ENCODE data around the gene LY9. TPM values are rescaled to one million over a fixed set of nuclear protein-coding genes. Genes with fewer than 3 reads are reported as not detected.

LY9 gene
- total RNA-seq, 2 donors from 2014 or later, result 0.46 to 1.7 TPM

- TF ChIP-seq POLR2A (IDR thresholded peaks at IDR 0.05), result no peak
- no peak for TF ChIP-seq CTCF (IDR thresholded peaks at IDR 0.05)
- TF ChIP-seq POLR2AphosphoS5 (IDR thresholded peaks at IDR 0.05), result no peak
- no peak overlapping the region for H3K27ac ChIP-seq
- no peaks in the 10 kb centered on the region for H3K36me3 ChIP-seq
- WGBS, result 55% methylated on average over 1 of the region's 1 CpG
- H3K27me3 ChIP-seq (replicated peaks; ENCODE audit: insufficient read depth), result no peaks in the 10 kb centered on the region
- intact Hi-C loops (cut with DNase I), result no loop called here
- no peak for DNase-seq (ENCODE audit: low spot score)
- no peaks in the 10 kb centered on the region for H3K4me1 ChIP-seq (replicated peaks)
- H3K4me3 ChIP-seq, result no peak overlapping the region
- no peaks in the 10 kb centered on the region for H3K9me3 ChIP-seq
Measured at GRCh38 chr1:160810486-160810885, 14.5 kb downstream of the LY9 start.

GRCh38 chr1:160811147-160811546, 15.2 kb downstream of the LY9 start:
- no peak for DNase-seq (ENCODE audit: low spot score)
- Histone ChIP-seq H3K36me3 (no peaks in the 10 kb centered on the region), H3K9me3 (no peaks in the 10 kb centered on the region), H3K4me1 (replicated peaks) (no peaks in the 10 kb centered on the region), H3K4me3 (no peak overlapping the region), H3K27me3 (replicated peaks; ENCODE audit: insufficient read depth) (no peaks in the 10 kb centered on the region), H3K27ac (no peak overlapping the region)
- no peak for TF ChIP-seq POLR2AphosphoS5 (IDR thresholded peaks at IDR 0.05)
- no peak for TF ChIP-seq CTCF (IDR thresholded peaks at IDR 0.05)
- 55% methylated on average over 2 of the region's 2 CpGs for WGBS
- intact Hi-C loops (cut with DNase I), result no loop called here

DNA sequence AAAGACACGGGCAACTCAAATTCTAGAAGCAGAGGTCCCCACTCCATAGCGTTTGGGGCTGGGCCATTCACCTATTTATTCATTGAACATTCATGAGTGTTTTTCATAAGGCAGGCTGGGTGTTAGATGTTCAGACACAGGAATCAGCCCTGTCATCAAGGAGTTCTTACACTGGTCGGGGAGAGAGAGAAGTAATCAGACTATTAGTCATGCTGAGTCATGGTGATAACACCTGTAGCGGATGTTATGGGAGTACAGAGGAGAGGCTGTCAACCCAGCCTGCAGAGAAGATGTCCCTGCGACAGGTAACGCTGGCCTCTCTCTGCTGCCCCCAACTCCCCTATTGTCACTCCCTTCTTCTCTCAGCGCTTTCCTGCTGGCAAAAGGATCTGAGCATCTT, 17.2 kb downstream of the LY9 start:
- Histone ChIP-seq H3K27ac (no peak overlapping the region), H3K9me3 (no peaks in the 10 kb centered on the region), H3K4me1 (replicated peaks) (no peaks in the 10 kb centered on the region), H3K27me3 (replicated peaks; ENCODE audit: insufficient read depth) (no peaks in the 10 kb centered on the region), H3K36me3 (no peaks in the 10 kb centered on the region), H3K4me3 (no peak overlapping the region)
- TF ChIP-seq POLR2A (IDR thresholded peaks at IDR 0.05) (no peak), POLR2AphosphoS5 (IDR thresholded peaks at IDR 0.05) (no peak), CTCF (IDR thresholded peaks at IDR 0.05) (no peak)
- DNase-seq (ENCODE audit: low spot score), result no peak
- intact Hi-C loops (cut with DNase I), result no loop called here
- WGBS, result 82% methylated on average over 7 of the region's 7 CpGs

- Histone ChIP-seq H3K27ac (no peak overlapping the region), H3K4me1 (replicated peaks) (no peaks in the 10 kb centered on the region), H3K9me3 (no peaks in the 10 kb centered on the region), H3K36me3 (no peaks in the 10 kb centered on the region), H3K27me3 (replicated peaks; ENCODE audit: insufficient read depth) (no peaks in the 10 kb centered on the region), H3K4me3 (no peak overlapping the region)
- no peak for DNase-seq (ENCODE audit: low spot score)
- TF ChIP-seq POLR2A (IDR thresholded peaks at IDR 0.05), result no peak
- TF ChIP-seq CTCF (IDR thresholded peaks at IDR 0.05), result no peak
- no peak for TF ChIP-seq POLR2AphosphoS5 (IDR thresholded peaks at IDR 0.05)
- WGBS, result 90% methylated on average over 6 of the region's 6 CpGs
- intact Hi-C loops (cut with DNase I), result no loop called here
Measured at GRCh38 chr1:160814316-160814715, 18.3 kb downstream of the LY9 start.

GRCh38 chr1:160814856-160815255, 18.9 kb downstream of the LY9 start:
- over 99% methylated on average over 8 of the region's 8 CpGs for WGBS
- H3K27ac ChIP-seq, result no peak overlapping the region
- TF ChIP-seq POLR2A (IDR thresholded peaks at IDR 0.05), result no peak
- TF ChIP-seq POLR2AphosphoS5 (IDR thresholded peaks at IDR 0.05), result no peak
- TF ChIP-seq CTCF (IDR thresholded peaks at IDR 0.05), result no peak
- H3K36me3 ChIP-seq, result no peaks in the 10 kb centered on the region
- DNase-seq (ENCODE audit: low spot score), result no peak
- no peaks in the 10 kb centered on the region for H3K27me3 ChIP-seq (replicated peaks; ENCODE audit: insufficient read depth)
- intact Hi-C loops (cut with DNase I), result no loop called here
- no peaks in the 10 kb centered on the region for H3K4me1 ChIP-seq (replicated peaks)
- H3K9me3 ChIP-seq, result no peaks in the 10 kb centered on the region
- H3K4me3 ChIP-seq, result no peak overlapping the region

Data from prostate gland (tissue), 2 donors.